PFSK-1 (cell line): Measurements from ENCODE around the gene DBT.

Experiments
- FOXP2 ChIP-seq: optimal IDR thresholded peaks from 2 replicates; pipeline ENCODE3; 2011; ENCODE audit warnings: borderline replicate concordance, control low read depth, inconsistent platforms; ENCODE audit not compliant: insufficient read depth; ENCODE audit errors: extremely low read length, extremely low read depth
- POLR2AphosphoS5 ChIP-seq: IDR thresholded peaks from 2 replicates; pipeline ENCODE4 v1.6.1; 2012; ENCODE audit warnings: low read depth, mild to moderate bottlenecking, control low read depth, low read length, moderate library complexity
- SIN3A ChIP-seq: IDR thresholded peaks from 2 replicates; pipeline ENCODE4 v1.6.1; 2012; ENCODE audit warnings: mild to moderate bottlenecking, low read length, moderate library complexity, borderline replicate concordance; ENCODE audit not compliant: insufficient read depth
- TAF1 ChIP-seq: IDR thresholded peaks from 2 replicates; pipeline ENCODE4 v1.6.1; 2012; ENCODE audit warnings: low read length, control low read depth, borderline replicate concordance; ENCODE audit not compliant: insufficient read depth
- TF ChIP-seq, protein P1 (sequence below), 2 experiments: IDR thresholded peaks; 2 replicates each; pipeline versions ENCODE4 v1.6.1 to v1.8.0; 2011 to 2012; ENCODE audit warnings: low read depth in 2 of 2, low read length in 2 of 2, control low read depth in 1 of 2, inconsistent platforms in 1 of 2, mild to moderate bottlenecking in 1 of 2, moderate library complexity in 1 of 2; ENCODE audit not compliant: insufficient read depth in 1 of 2

Gene DBT

DNA sequence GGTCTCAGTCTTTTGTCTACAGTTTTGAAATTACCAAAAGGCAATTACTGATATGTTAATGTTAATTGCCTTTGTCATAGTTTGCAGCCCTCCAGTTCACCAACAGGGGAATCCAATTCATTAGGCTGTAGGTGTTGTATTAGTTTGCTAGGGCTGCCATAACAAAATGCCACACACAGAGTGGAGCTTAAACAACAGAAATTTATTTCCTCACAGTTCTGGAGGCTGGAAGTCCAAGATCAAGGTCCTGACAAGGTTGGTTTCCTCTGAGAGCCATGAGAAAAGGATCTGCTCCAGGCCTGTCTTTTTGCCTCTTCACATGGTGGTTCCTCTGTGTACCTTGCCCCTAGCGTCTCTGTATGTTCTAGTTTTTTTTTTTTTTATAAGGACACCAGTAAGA, 17.6 kb upstream of the DBT start:
- TF ChIP-seq SIN3A = no peak
- TF ChIP-seq, protein P1, sequence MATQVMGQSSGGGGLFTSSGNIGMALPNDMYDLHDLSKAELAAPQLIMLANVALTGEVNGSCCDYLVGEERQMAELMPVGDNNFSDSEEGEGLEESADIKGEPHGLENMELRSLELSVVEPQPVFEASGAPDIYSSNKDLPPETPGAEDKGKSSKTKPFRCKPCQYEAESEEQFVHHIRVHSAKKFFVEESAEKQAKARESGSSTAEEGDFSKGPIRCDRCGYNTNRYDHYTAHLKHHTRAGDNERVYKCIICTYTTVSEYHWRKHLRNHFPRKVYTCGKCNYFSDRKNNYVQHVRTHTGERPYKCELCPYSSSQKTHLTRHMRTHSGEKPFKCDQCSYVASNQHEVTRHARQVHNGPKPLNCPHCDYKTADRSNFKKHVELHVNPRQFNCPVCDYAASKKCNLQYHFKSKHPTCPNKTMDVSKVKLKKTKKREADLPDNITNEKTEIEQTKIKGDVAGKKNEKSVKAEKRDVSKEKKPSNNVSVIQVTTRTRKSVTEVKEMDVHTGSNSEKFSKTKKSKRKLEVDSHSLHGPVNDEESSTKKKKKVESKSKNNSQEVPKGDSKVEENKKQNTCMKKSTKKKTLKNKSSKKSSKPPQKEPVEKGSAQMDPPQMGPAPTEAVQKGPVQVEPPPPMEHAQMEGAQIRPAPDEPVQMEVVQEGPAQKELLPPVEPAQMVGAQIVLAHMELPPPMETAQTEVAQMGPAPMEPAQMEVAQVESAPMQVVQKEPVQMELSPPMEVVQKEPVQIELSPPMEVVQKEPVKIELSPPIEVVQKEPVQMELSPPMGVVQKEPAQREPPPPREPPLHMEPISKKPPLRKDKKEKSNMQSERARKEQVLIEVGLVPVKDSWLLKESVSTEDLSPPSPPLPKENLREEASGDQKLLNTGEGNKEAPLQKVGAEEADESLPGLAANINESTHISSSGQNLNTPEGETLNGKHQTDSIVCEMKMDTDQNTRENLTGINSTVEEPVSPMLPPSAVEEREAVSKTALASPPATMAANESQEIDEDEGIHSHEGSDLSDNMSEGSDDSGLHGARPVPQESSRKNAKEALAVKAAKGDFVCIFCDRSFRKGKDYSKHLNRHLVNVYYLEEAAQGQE (IDR thresholded peaks at IDR 0.05; ENCODE audit: insufficient read depth in 1 of 2, low read depth in 2 of 2, low read length in 2 of 2) = no peak
- TF ChIP-seq POLR2AphosphoS5 = no peak
- TF ChIP-seq TAF1 = no peak
- TF ChIP-seq FOXP2 = no peak

DNA sequence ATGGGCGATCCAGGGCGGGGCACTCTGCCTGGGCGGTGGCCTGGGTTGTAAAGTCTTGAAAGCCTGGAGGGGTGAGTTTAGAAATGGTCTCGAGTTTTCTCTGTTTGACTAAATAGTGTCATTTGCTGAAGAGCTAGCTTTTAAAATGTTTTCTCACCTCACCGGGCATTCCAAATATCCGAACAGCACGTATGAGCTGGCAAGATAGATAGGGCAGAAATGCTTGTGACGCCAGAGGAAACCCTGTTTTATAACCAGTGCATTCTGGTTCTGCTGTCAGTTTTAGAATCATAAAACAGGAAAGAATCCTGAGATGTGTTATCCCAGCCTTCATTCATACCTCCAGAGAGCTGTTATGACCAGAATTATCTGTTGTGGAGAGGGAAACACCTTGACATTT, 17.1 kb upstream of the DBT start:
- TF ChIP-seq FOXP2 (no peak), SIN3A (no peak), POLR2AphosphoS5 (no peak), TAF1 (no peak)
- TF ChIP-seq, protein P1 (IDR thresholded peaks at IDR 0.05; ENCODE audit: insufficient read depth in 1 of 2, low read depth in 2 of 2, low read length in 2 of 2) = no peak

DNA sequence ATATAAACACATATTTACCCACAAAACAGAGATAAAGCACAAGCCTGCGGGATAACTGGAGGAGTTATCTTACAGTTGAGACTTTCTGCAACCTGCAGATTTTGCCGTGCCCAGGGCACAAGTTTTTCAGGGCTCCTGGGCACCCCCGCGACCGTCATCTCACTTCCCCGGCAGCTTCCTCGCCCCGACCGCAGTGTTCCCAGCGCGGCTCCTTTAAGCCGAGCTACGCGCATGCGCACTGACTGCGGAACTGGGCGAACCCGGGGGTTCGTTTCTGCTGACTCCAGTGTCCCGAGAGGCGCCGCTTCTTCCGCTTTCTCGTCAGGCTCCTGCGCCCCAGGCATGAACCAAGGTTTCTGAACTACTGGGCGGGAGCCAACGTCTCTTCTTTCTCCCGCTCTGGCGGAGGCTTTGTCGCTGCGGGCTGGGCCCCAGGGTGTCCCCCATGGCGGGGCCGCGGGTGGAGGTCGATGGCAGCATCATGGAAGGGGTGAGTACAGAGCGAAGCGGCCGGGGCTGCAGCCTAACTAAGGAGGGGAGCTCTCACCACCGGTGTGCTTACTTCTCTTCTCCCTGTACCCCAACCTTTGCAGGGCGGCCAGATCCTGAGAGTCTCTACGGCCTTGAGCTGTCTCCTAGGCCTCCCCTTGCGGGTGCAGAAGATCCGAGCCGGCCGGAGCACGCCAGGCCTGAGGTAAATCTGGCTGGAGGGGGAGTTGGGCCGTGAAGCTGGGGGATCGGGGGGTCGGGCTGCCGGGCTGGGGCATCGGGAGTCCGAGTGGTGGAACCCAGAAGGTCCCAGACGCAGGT, 16.5 kb upstream of the DBT start, which contains the start of gene RTCA:
RTCA (plus strand) TSS at position 286 of the 810 bp plus-strand sequence; CDS start at position 446, 160 bp downstream.
- peak; percentile 93 for TF ChIP-seq POLR2AphosphoS5
- TF ChIP-seq, protein P1 (IDR thresholded peaks at IDR 0.05; ENCODE audit: insufficient read depth in 1 of 2, low read depth in 2 of 2, low read length in 2 of 2) = no peak
- no peak for TF ChIP-seq FOXP2
- TF ChIP-seq TAF1 = peak; percentile 77; the same call in 1 of the 2 replicates
- TF ChIP-seq SIN3A = peak; percentile 31; the same call in 1 of the 2 replicates

DNA sequence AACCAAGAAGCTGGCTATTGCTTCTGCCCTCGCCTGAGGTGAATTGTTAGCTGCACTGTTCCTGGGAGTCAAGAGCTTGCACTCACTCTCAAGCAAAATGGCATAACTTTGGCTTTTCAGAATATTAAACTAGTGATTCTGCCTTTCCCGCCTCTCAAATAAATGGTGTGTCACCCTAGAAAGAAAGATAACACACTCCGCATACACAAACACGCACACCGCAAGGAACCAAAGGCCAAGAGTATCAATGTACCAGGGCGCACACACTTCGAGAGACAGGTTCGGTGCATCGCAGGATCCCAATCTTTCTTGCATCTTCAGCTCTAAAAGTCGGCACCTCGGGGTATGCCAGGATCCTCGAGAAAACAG, 15.9 kb upstream of the DBT start:
- TF ChIP-seq FOXP2 (no peak), TAF1 (no peak), SIN3A (no peak), POLR2AphosphoS5 (no peak)
- TF ChIP-seq, protein P1 (IDR thresholded peaks at IDR 0.05; ENCODE audit: insufficient read depth in 1 of 2, low read depth in 2 of 2, low read length in 2 of 2) = no peak

DNA sequence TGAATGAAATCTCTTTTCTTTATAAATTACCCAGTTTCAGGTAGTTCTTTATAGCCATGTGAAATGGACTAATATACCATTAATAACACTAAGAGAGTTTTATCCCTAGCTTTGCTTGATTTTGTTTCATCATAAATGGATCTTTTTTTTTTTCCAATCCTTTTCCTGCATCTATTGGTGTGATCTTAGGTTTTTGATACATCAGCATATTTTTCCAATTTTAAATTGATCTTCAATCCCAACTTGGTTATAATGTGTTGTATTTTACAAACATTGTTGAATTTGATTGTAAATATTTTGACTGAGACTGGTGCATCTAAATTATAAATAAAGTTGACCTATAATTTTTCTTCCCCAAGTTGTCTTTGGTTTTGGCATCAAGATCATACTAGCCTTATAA, 12.1 kb upstream of the DBT start:
- TF ChIP-seq POLR2AphosphoS5 (no peak), TAF1 (no peak), SIN3A (no peak), FOXP2 (no peak)
- TF ChIP-seq, protein P1 (IDR thresholded peaks at IDR 0.05; ENCODE audit: insufficient read depth in 1 of 2, low read depth in 2 of 2, low read length in 2 of 2) = no peak
